ENCODE data around the gene MACROD2.
"Not testable (repeated sequence)": the region's sequence is repeated elsewhere in the genome, so short reads cannot be mapped to it uniquely, and the experiment has no call there.

The MACROD2 gene

DNA sequence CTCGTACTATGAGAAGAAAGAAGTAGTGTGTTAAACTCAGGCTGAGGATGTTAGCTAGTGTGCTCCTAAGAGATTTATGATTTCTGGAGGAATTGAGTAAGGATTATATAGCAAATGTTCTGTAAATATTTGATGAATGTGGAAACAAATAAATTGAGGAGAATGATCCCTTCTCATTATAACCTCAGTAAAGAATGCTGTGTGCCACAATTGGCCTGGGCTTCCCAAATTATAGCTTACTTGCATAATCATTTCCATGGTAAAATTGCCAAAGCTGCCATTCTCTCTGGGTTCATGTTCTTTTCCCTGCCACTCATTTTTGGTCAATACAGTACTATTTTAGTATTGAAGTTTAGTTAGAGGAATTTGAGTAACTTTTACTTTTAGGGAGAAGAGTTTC is 213.6 kb downstream of the MACROD2 start:
- no peak overlapping the region for H3K9ac ChIP-seq
- H3K27me3 ChIP-seq (ENCODE audit: control insufficient read depth, insufficient read depth, low read length), result no peaks in the 10 kb centered on the region
- TF ChIP-seq, protein P1, sequence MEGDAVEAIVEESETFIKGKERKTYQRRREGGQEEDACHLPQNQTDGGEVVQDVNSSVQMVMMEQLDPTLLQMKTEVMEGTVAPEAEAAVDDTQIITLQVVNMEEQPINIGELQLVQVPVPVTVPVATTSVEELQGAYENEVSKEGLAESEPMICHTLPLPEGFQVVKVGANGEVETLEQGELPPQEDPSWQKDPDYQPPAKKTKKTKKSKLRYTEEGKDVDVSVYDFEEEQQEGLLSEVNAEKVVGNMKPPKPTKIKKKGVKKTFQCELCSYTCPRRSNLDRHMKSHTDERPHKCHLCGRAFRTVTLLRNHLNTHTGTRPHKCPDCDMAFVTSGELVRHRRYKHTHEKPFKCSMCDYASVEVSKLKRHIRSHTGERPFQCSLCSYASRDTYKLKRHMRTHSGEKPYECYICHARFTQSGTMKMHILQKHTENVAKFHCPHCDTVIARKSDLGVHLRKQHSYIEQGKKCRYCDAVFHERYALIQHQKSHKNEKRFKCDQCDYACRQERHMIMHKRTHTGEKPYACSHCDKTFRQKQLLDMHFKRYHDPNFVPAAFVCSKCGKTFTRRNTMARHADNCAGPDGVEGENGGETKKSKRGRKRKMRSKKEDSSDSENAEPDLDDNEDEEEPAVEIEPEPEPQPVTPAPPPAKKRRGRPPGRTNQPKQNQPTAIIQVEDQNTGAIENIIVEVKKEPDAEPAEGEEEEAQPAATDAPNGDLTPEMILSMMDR (IDR thresholded peaks at IDR 0.05), result no peak
- H3K4me3 ChIP-seq (ENCODE audit: low read depth, low read length), result no peak overlapping the region
- no peaks in the 10 kb centered on the region for H3K9me3 ChIP-seq (ENCODE audit: control insufficient read depth, low read length)
- H3K4me1 ChIP-seq, result no peaks in the 10 kb centered on the region
- no peak overlapping the region for H3K27ac ChIP-seq
- no peaks in the 10 kb centered on the region for H3K36me3 ChIP-seq (ENCODE audit: control insufficient read depth, insufficient read depth, low read length)
- no peak overlapping the region for H3K4me2 ChIP-seq (ENCODE audit: low read length)
- H2AFZ ChIP-seq, result no peak overlapping the region
- no peaks in the 10 kb centered on the region for H3K79me2 ChIP-seq

DNA sequence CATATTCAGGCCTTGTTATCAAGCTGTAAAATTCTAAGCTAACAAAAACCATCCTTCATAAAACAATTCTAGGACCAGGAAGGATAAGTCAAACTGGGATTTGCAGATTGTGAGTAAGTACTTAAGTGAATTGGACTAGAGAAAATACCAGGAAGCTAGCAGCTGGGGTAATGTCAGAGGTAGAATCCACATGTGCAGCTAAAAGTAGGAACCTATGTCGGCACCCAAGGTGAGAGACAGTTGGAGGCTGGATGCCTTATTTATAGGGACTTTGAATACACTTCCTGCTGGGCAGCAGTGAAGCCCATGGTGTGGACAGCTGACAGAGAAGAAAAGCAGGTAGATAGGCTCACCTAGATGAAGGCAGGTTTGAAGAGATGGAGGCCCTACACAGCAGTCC is 214.8 kb downstream of the MACROD2 start:
- Histone ChIP-seq H3K4me2 (ENCODE audit: low read length) (no peak overlapping the region), H3K36me3 (ENCODE audit: control insufficient read depth, insufficient read depth, low read length) (no peaks in the 10 kb centered on the region), H3K27ac (no peak overlapping the region), H3K9me3 (ENCODE audit: control insufficient read depth, low read length) (no peaks in the 10 kb centered on the region), H3K4me3 (ENCODE audit: low read depth, low read length) (no peak overlapping the region), H3K9ac (no peak overlapping the region), H2AFZ (no peak overlapping the region), H3K27me3 (ENCODE audit: control insufficient read depth, insufficient read depth, low read length) (no peaks in the 10 kb centered on the region), H3K4me1 (no peaks in the 10 kb centered on the region), H3K79me2 (no peaks in the 10 kb centered on the region)
- TF ChIP-seq, protein P1 (IDR thresholded peaks at IDR 0.05), result no peak

DNA sequence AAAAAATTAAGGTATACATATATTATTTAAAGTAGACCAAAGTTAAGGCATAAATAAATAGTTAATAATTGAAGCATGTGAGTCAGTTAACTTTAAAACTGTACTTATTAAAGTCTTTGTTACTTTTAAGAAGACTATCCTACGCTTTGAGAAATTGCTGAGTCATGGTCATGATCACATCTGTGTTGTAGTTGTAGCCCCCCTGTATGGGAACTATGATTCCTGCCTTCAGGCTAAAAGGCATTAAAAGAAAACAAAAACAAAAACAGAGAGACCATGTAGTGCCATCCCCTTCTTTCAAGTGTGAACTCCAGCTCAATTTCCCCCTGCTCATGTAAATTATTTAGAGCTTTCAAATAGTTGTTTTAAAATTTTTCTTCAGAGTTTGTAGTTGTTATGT is 218.7 kb downstream of the MACROD2 start:
- Histone ChIP-seq H3K36me3 (ENCODE audit: control insufficient read depth, insufficient read depth, low read length) (no peaks in the 10 kb centered on the region), H3K4me2 (ENCODE audit: low read length) (no peak overlapping the region), H3K27me3 (ENCODE audit: control insufficient read depth, insufficient read depth, low read length) (no peaks in the 10 kb centered on the region), H3K9ac (no peak overlapping the region), H2AFZ (no peak overlapping the region), H3K27ac (no peak overlapping the region), H3K4me1 (no peaks in the 10 kb centered on the region), H3K79me2 (no peaks in the 10 kb centered on the region), H3K4me3 (ENCODE audit: low read depth, low read length) (no peak overlapping the region), H3K9me3 (ENCODE audit: control insufficient read depth, low read length) (no peaks in the 10 kb centered on the region)
- TF ChIP-seq, protein P1 (IDR thresholded peaks at IDR 0.05), result no peak

DNA sequence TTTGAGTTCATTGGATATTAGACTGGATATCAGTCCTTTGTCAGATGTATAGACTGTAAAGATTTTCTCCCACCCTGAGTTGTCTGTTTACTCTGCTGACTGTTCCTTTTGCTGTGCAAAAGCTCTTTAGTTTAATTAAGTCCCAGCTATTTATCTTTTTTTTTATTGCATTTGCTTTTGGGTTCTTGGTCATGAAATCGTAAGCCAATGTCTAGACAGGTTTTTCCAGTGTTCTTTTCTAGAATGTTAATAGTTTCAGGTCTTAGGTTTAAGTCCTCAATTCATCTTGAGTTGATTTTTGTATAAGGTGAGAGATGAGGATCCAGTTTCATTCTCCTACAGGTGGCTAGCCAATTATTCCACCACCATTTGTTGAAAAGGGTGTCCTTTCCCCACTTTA is 220.6 kb downstream of the MACROD2 start:
- not testable (repeated sequence) for H2AFZ ChIP-seq; H3K9ac ChIP-seq; H3K79me2 ChIP-seq; H3K4me1 ChIP-seq; H3K4me3 ChIP-seq (ENCODE audit: low read depth, low read length); H3K9me3 ChIP-seq (ENCODE audit: control insufficient read depth, low read length); H3K27ac ChIP-seq; H3K36me3 ChIP-seq (ENCODE audit: control insufficient read depth, insufficient read depth, low read length); H3K27me3 ChIP-seq (ENCODE audit: control insufficient read depth, insufficient read depth, low read length); H3K4me2 ChIP-seq (ENCODE audit: low read length)

DNA sequence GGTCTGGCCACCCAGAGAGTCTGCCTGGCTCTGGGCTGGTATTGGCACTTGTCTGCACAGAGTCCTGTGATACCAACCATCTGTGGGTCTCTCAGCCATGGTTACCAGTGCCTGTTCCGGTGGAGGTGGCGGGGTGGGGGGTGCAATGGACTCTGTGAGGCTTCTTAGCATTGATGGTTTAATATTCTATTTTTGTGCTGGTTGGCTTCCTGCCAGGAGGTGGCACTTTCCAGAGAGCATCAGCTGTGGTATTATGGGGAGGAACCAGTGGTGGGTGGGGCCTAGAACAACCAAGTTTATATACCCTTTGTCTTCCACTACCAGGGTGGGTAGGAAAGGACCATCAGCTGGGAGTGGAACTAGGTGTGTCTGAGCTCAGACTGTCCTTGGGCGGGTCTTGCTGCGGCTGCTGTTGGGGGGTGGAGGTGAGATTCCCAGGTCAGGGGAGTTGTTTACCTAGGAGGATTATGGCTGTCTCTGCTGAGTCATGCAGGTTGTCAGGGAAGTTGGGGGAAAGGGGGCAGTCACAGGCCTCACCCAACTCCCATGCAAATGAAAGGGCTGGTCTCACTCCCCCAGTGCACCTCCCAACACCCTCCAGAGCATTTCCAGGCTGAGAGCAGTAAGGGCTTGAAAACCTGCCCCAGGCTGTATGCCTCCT is 224.6 kb downstream of the MACROD2 start:
- Histone ChIP-seq H3K27me3 (ENCODE audit: control insufficient read depth, insufficient read depth, low read length) (no peaks in the 10 kb centered on the region), H2AFZ (no peak overlapping the region), H3K9me3 (ENCODE audit: control insufficient read depth, low read length) (no peaks in the 10 kb centered on the region), H3K79me2 (no peaks in the 10 kb centered on the region), H3K36me3 (ENCODE audit: control insufficient read depth, insufficient read depth, low read length) (no peaks in the 10 kb centered on the region), H3K4me3 (ENCODE audit: low read depth, low read length) (no peak overlapping the region), H3K9ac (no peak overlapping the region), H3K4me1 (no peaks in the 10 kb centered on the region), H3K4me2 (ENCODE audit: low read length) (no peak overlapping the region), H3K27ac (no peak overlapping the region)
- TF ChIP-seq, protein P1 (IDR thresholded peaks at IDR 0.05), result no peak

All from parathyroid adenoma (tissue), 2 donors.